GM19193 (cell line): Measurements from ENCODE around the gene TPRN.

ENCODE experiments used
- POLR2A ChIP-seq: IDR thresholded peaks from 4 replicates; pipeline ENCODE4 v1.6.1; 2011; ENCODE audit not compliant: insufficient read depth, insufficient read length; ENCODE audit errors: extremely low read depth

TPRN gene

GRCh38 chr9:137168904-137169856 lies 31.4 kb downstream of the TPRN start:
- TF ChIP-seq POLR2A: no peak

GRCh38 chr9:137168573-137168903 lies 32.0 kb downstream of the TPRN start:
- no peak for TF ChIP-seq POLR2A

- TF ChIP-seq POLR2A: no peak
Observed at GRCh38 chr9:137167747-137168572, 32.6 kb downstream of the TPRN start.

GRCh38 chr9:137167277-137167746 lies 33.2 kb downstream of the TPRN start:
- no peak for TF ChIP-seq POLR2A

GRCh38 chr9:137166380-137167229 lies 33.9 kb downstream of the TPRN start:
- TF ChIP-seq POLR2A: no peak

GRCh38 chr9:137165250-137165836 lies 35.2 kb downstream of the TPRN start:
- no peak for TF ChIP-seq POLR2A

GRCh38 chr9:137164370-137165249 lies 35.9 kb downstream of the TPRN start:
- no peak for TF ChIP-seq POLR2A

GRCh38 chr9:137163805-137164204 lies 36.7 kb downstream of the TPRN start:
- TF ChIP-seq POLR2A: no peak

GRCh38 chr9:137163365-137163715 lies 37.2 kb downstream of the TPRN start:
- no peak for TF ChIP-seq POLR2A

- no peak for TF ChIP-seq POLR2A
Observed at GRCh38 chr9:137162505-137163364, 37.8 kb downstream of the TPRN start.

GRCh38 chr9:137161558-137162486 lies 38.7 kb downstream of the TPRN start:
- no peak for TF ChIP-seq POLR2A
